Measurements from ENCODE around the gene ZNF428.

ZNF428 gene, protein sequence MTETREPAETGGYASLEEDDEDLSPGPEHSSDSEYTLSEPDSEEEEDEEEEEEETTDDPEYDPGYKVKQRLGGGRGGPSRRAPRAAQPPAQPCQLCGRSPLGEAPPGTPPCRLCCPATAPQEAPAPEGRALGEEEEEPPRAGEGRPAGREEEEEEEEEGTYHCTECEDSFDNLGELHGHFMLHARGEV

GRCh38 chr19:43619262-43620060 lies at the start of gene ZNF428:
ZNF428 (minus strand) TSS chr19:43619629; CDS start chr19:43614304, 5,325 bp downstream.
- peak within 1 kb of the TSS; percentile 78 for H2AFZ ChIP-seq (ENCODE audit: low read depth)
- H3K27ac ChIP-seq: peak within 1 kb of the TSS; percentile 76
- H3K4me1 ChIP-seq (ENCODE audit: low read depth, poor library complexity, severe bottlenecking): peaks cover 13% of the 10 kb centered on the region
- H3K9ac ChIP-seq: peak within 1 kb of the TSS; percentile 70
- no peaks in the 10 kb centered on the region for H3K36me3 ChIP-seq (ENCODE audit: insufficient read depth)
- no peak for TF ChIP-seq CTCF (conservative IDR thresholded peaks at IDR 0.05; ENCODE audit: low read depth, low read length)
- H3K27me3 ChIP-seq (ENCODE audit: insufficient read depth, low read depth): no peaks in the 10 kb centered on the region
- H3K4me3 ChIP-seq (IDR thresholded peaks at IDR 0.05; ENCODE audit: insufficient read depth, low read depth, low read length): no peak within 1 kb of the TSS
- peaks cover 13% of the 10 kb centered on the region; the same call in 1 of the 2 replicates for H3K79me2 ChIP-seq (ENCODE audit: insufficient read depth, low read depth)
- H3K4me2 ChIP-seq: peak within 1 kb of the TSS; percentile 76
- no peaks in the 10 kb centered on the region for H4K20me1 ChIP-seq (ENCODE audit: insufficient read depth)

- H2AFZ ChIP-seq (ENCODE audit: low read depth): peak overlapping the region; percentile 99
- H4K20me1 ChIP-seq (ENCODE audit: insufficient read depth): no peaks in the 10 kb centered on the region
- H3K4me2 ChIP-seq: peak overlapping the region; percentile 98
- H3K79me2 ChIP-seq (ENCODE audit: insufficient read depth, low read depth): no peaks in the 10 kb centered on the region
- H3K9ac ChIP-seq: peak overlapping the region; percentile 62; the same call in 1 of the 2 replicates
- no peaks in the 10 kb centered on the region for H3K36me3 ChIP-seq (ENCODE audit: insufficient read depth)
- TF ChIP-seq CTCF (conservative IDR thresholded peaks at IDR 0.05; ENCODE audit: low read depth, low read length): no peak
- no peaks in the 10 kb centered on the region for H3K4me1 ChIP-seq (ENCODE audit: low read depth, poor library complexity, severe bottlenecking)
- no peaks in the 10 kb centered on the region for H3K27me3 ChIP-seq (ENCODE audit: insufficient read depth, low read depth)
- peak overlapping the region; percentile 20; the same call in 1 of the 2 replicates for H3K27ac ChIP-seq
- no peak overlapping the region for H3K4me3 ChIP-seq (IDR thresholded peaks at IDR 0.05; ENCODE audit: insufficient read depth, low read depth, low read length)
Measured at GRCh38 chr19:43668406-43669109, 49.1 kb upstream of the ZNF428 start.

DNA sequence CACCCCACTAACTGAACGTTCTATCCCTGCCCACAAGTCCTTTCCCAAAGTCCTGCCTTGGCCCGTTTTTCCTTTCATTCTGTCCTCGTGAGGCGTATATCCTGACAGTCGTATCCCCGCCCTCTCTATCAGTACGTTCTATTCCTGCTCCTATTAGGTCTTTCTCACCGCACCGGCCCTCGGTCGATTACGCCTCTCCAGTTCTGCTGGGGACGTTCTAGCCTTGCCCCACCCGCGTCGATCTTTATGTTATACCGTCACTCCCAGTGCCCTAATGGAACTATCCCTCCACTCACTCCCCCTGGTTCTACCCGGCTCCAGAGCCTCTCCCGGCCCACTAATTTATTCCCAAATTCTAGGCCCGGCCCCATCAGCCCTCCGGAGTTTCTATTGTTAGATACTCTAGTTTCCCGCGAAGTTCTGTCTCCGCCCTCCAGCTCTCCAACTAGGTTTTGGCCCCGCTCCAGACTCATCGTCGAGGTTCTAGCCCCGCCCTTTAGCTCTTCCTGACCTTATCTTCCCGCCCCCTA lies 48.5 kb upstream of the ZNF428 start:
- Histone ChIP-seq H3K9ac (peak overlapping the region; percentile 41; the same call in 1 of the 2 replicates), H2AFZ (ENCODE audit: low read depth) (peak overlapping the region; percentile 68; the same call in 1 of the 2 replicates)

More for the DNA sequence above, 48.5 kb upstream of the ZNF428 start:
- no peaks in the 10 kb centered on the region for H3K27me3 ChIP-seq (ENCODE audit: insufficient read depth, low read depth)
- H3K4me3 ChIP-seq (IDR thresholded peaks at IDR 0.05; ENCODE audit: insufficient read depth, low read depth, low read length): no peak overlapping the region
- no peaks in the 10 kb centered on the region for H3K4me1 ChIP-seq (ENCODE audit: low read depth, poor library complexity, severe bottlenecking)
- H4K20me1 ChIP-seq (ENCODE audit: insufficient read depth): no peaks in the 10 kb centered on the region
- H3K36me3 ChIP-seq (ENCODE audit: insufficient read depth): no peaks in the 10 kb centered on the region
- no peak for TF ChIP-seq CTCF (conservative IDR thresholded peaks at IDR 0.05; ENCODE audit: low read depth, low read length)
- H3K27ac ChIP-seq: peak overlapping the region; percentile 23; the same call in 1 of the 2 replicates
- peak overlapping the region; percentile 53; the same call in 1 of the 2 replicates for H3K4me2 ChIP-seq
- no peaks in the 10 kb centered on the region for H3K79me2 ChIP-seq (ENCODE audit: insufficient read depth, low read depth)
